GM10847 (cell line): Measurements from ENCODE around the gene MYF5.

Experiments
- POLR2A ChIP-seq: IDR thresholded peaks from 2 replicates; pipeline ENCODE4 v1.6.1; 2011; ENCODE audit not compliant: insufficient read length; ENCODE audit errors: extremely low read depth

The MYF5 gene

DNA sequence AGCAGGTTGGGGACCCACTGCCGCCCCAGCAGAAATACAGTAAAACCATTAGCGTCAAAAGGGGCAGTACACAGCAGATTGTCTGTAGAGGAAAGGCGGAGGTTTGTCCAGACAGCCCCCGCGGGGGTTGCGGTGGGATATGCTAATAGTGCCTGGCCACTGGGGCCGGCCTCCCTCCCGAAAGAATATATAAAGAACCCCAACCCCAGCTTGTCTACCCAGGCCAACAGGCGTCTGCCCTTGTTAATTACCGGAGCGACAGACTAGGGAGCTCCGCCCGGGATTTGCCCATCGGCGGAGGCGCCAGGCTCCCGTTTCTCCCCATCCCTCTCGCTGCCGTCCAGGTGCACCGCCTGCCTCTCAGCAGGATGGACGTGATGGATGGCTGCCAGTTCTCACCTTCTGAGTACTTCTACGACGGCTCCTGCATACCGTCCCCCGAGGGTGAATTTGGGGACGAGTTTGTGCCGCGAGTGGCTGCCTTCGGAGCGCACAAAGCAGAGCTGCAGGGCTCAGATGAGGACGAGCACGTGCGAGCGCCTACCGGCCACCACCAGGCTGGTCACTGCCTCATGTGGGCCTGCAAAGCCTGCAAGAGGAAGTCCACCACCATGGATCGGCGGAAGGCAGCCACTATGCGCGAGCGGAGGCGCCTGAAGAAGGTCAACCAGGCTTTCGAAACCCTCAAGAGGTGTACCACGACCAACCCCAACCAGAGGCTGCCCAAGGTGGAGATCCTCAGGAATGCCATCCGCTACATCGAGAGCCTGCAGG lies at the start of gene MYF5:
MYF5 (plus strand) TSS at position 217 of the 774 bp plus-strand sequence; CDS start at position 369, 152 bp downstream.
- TF ChIP-seq POLR2A, result no peak

DNA sequence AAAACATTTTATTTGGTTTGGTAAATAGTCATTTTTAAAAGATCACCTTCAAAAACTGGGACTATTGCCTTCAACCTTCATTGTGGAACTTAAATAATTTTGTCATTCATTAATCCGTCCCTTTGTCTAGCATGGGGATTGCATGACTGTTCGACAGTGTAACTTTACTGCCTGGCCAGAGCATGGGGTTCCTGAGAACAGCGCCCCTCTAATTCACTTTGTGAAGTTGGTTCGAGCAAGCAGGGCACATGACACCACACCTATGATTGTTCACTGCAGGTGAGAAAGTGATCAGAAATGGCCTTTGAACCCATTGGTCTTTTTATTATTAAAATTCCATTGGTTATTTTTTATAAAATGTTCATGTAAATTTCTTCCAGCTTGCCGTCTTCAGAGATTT lies 46.5 kb upstream of the MYF5 start:
- no peak for TF ChIP-seq POLR2A

- TF ChIP-seq POLR2A, result no peak
These were observed 39.9 kb upstream of the MYF5 start for GRCh38 chr12:80676856-80677255.

DNA sequence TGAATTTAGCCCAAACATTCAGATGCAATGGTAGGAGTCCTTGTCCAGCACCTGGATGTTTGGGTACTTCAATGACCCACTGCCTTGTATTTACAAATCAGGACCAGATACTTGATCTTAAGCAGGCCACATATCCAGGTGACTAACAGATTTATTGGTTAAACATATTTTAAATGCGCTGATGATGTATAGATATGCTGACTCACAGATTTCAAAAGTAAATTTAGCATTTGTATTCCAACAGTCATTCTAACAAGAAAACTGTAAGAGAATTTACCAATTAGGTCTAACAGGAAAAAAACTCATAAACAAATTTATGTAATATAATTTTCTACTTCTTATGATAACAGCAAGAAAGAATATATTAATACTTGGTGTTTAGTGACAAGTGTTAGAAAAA lies 38.7 kb upstream of the MYF5 start:
- no peak for TF ChIP-seq POLR2A

DNA sequence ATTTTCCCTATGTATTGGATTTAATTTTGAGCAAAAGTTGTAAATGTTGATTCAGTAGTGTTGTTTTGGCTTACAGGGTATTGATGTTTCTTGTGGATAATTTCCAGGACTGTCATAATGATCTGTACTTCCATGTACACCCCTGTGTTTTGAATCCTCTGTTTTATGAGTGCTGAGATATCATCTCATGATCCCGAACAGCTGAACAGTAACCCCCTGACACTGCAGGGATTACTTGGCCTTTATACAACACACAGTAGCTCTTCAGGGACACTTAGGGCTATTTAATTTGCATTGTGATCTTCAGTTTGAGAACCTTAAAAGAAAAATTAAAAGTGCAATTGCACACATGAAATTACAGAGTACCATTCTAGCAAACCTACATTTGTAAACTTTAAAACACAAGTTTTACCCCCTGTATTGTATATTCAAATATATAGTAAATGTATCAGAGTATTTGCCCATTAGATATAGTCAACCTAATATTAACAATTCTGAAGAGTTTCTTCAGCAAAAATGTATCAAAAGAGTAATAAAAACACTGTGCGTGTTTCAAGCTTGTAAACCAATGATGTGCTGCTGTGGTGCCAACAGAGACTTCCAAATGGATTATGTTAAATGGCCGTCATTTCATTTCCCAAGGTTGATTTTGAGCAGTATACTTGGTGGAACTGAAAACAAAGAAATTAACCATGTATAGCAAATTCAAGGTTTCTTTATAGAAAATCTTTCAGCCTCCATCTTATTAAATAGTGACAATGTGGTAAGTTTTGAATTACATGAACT lies 37.2 kb upstream of the MYF5 start:
- TF ChIP-seq POLR2A, result no peak

DNA sequence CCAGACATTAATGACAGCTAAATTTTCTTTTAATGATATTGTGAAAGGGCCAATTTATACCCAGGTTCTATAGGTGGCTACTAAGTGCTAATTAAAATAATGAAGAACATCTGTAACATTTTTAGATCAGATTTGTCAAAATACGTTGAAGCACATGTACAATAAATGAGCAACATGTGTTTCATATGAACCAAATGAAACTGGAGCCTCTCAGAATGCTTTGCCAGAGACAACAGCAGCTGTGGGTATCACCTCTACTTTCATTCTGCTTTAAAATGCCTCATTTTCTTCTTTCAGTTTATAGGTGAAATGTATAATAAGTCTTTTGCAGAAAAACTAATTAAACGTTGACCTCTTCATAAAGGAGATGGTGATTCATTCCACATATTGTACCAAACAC lies 35.4 kb upstream of the MYF5 start:
- no peak for TF ChIP-seq POLR2A

GRCh38 chr12:80681786-80682185 lies 34.9 kb upstream of the MYF5 start:
- TF ChIP-seq POLR2A, result no peak

DNA sequence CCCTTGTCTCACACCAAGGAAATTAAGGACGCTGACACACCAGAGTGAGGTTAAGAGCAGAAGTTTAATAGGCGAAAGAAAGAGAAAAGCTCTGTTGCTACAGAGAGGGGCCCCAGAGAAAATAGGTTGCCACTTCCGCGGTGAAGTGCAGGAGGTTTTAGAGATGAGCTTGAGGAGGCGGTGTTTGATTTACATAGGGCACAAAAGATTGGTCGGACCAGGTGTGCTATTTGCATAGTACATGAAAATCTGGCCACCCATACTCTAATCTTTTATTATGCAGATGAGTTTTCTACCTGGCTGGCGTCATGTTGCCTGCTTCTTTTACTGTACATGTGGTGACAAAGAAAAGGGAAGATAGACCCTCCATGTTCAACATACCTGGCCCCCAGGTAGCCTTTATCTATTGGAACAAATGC lies 32.6 kb upstream of the MYF5 start:
- TF ChIP-seq POLR2A, result no peak

DNA sequence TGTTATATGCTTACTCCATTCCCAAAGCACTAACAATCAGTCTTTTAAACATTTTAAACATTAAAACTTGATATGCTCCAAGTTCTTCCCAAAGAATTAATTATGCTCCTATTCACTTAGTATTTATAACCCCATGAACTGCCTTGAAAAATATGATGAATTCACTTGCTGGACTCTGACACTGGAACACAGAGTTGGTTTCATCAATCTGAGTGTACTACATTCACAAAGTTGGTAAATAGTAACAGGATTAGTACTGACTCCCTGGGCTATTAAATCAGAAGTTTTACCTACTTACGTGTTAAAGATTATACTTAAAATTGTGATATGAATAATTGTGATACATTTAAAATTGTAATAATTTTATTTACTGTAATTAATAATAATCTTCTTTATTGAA lies 26.6 kb upstream of the MYF5 start:
- TF ChIP-seq POLR2A, result no peak

- no peak for TF ChIP-seq POLR2A
These were observed 26.2 kb upstream of the MYF5 start for GRCh38 chr12:80690513-80690912.

- no peak for TF ChIP-seq POLR2A
These were observed 24.6 kb upstream of the MYF5 start for GRCh38 chr12:80692114-80692513.

- TF ChIP-seq POLR2A, result no peak
These were observed 19.3 kb upstream of the MYF5 start for GRCh38 chr12:80697270-80697887.

- TF ChIP-seq POLR2A, result no peak
These were observed 18.5 kb upstream of the MYF5 start for GRCh38 chr12:80698256-80698655.

DNA sequence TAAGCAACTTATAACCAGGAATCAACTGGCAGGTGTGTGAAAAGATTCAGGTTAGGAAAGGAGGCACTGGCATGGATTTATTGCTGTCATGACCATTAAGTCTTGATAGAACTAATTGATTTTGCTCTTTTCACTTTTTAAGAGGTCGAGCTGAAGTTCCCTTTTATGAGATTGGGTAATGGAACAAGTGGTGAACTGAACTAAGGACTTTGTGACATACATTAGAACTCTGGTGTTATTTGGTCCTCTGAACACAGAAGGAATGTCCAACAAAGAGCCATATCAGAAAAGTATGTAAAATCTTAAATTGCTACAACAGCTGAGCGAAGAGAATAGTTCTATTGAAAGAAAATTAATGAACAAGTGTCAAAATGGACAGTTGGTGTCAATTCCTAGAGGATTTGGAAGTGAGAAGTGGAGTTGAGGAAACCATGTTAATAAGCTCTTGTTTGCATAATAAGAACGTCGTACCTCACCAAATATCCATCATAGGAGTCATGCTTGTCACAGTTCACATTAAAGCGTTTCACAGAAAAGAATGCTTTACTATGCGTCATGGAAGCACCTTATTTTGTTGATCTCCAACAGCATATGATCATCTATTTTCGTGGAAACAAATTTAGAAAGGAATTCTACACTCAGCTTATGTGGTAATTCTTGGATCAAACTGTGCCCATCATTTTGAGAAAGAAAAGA lies 17.7 kb upstream of the MYF5 start:
- TF ChIP-seq POLR2A, result no peak

- no peak for TF ChIP-seq POLR2A
These were observed 16.4 kb upstream of the MYF5 start for GRCh38 chr12:80700327-80700726.

DNA sequence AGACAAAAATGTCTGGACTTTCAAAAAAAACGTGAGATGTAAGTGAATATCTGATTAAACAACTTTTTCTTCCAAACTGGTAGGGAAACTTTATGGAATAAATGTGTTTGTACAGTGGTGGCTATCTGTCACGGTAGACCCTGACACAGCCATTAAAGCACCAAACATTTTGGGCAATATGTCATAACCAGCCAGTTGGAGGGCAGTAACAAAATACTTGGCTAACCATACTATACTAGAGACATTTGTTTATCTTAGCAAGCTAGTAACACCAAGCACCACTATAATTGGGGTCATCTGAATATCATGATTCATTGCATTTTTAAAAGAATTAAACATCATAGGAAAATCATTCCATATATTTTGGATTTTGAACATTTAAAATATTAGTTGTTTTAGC lies 15.3 kb upstream of the MYF5 start:
- TF ChIP-seq POLR2A, result no peak
